ENCODE data around the gene GDF9. TPM values are rescaled to one million over a fixed set of nuclear protein-coding genes. Genes with fewer than 3 reads are reported as not detected.

GDF9 gene
- total RNA-seq, 1 donor from 2014 or later = 0.30 TPM

- no peak for DNase-seq
Observed at GRCh38 chr5:132817011-132817410, 49.3 kb downstream of the GDF9 start.

GRCh38 chr5:132816554-132816953 is 49.7 kb downstream of the GDF9 start:
- no peak for DNase-seq

- DNase-seq = no peak
Observed at GRCh38 chr5:132816083-132816482, 50.2 kb downstream of the GDF9 start.

GRCh38 chr5:132815454-132815853 is 50.8 kb downstream of the GDF9 start:
- no peak for DNase-seq

GRCh38 chr5:132814503-132815294 is 51.6 kb downstream of the GDF9 start:
- no peak for DNase-seq

- no peak for DNase-seq
Observed at GRCh38 chr5:132813599-132814502, 52.4 kb downstream of the GDF9 start.

GRCh38 chr5:132812781-132813598 is 53.3 kb downstream of the GDF9 start, which contains the start of gene SOWAHA:
TSS of gene SOWAHA (plus strand) at chr5:132813302. CDS start at chr5:132813622, 320 bp downstream.
- DNase-seq = no peak

GRCh38 chr5:132812123-132812765 is 54.0 kb downstream of the GDF9 start:
- no peak for DNase-seq

Small RNAs within 50 kb of the gene (small RNA-seq; reads per million reads assigned to genes)
- gene RNA5SP192 (ENCODE audit: low replicate concordance) = not detected

Other genes with a start within 250 kb of the GDF9 start
- 0.10 TPM for gene IL13, start 208.3 kb downstream of the GDF9 start, total RNA-seq
- gene IL4, start 192.5 kb downstream of the GDF9 start, total RNA-seq = not detected
- 12.0 TPM for gene KIF3A, start 128.9 kb downstream of the GDF9 start, total RNA-seq
- gene CCNI2, start 119.0 kb downstream of the GDF9 start, total RNA-seq = 0.30 TPM
- 45.1 TPM for gene SEPTIN8, start 89.2 kb downstream of the GDF9 start, total RNA-seq
- gene SOWAHA, start 53.2 kb downstream of the GDF9 start, total RNA-seq = 0.10 TPM
- 1.2 TPM for gene SHROOM1, start 35.8 kb downstream of the GDF9 start, total RNA-seq
- gene UQCRQ, start 173 bp upstream of the GDF9 start, total RNA-seq = 76.1 TPM
- 0.79 TPM for gene LEAP2, start 7.2 kb upstream of the GDF9 start, total RNA-seq
- gene AFF4, start 97.2 kb upstream of the GDF9 start, total RNA-seq = 66.3 TPM
- 13.8 TPM for gene ZCCHC10, start 160.1 kb upstream of the GDF9 start, total RNA-seq
- 58.9 TPM for gene HSPA4, start 185.5 kb upstream of the GDF9 start, total RNA-seq

Measured in skin of body (tissue), 3 donors.